Measurements from ENCODE around the gene MMP1. TPM values are rescaled to one million over a fixed set of nuclear protein-coding genes. Genes with fewer than 3 reads are reported as not detected.

Gene MMP1
- total RNA-seq (2014; rRNA removed; shearing (Covaris generic)) = 5.6 and 6.2 TPM in 2 replicates

GRCh38 chr11:102798012-102798746 is at the start of gene MMP1:
MMP1 (minus strand) TSS chr11:102798160; CDS start chr11:102798092, 68 bp downstream.

GRCh38 chr11:102843489-102843888 is 45.5 kb upstream of the MMP1 start, which contains the start of gene MMP3:
MMP3 (minus strand) TSS chr11:102843609; CDS start chr11:102843546, 63 bp downstream.

DNA sequence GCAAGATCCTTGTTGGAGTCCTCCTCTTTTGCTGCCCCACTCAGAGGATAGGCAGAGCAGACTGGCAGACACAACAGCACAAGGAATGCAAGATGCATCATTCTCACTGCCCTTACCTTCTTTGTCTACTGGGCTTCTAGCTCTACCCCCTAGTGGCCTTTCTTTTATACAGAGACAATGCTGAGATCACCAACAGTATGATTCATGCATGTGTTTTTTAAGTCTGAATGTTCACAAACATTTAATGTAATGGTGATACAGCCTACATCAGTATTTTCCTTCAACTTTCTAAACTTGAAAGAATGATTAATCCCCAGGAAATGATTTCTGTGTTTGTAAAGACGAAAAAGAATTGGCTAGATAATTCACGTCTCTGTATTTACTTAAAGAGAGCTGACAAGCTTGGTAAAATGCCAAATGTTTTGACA is 17.5 kb downstream of the MMP1 start, which contains the start of gene MMP10:
TSS of gene MMP10 (minus strand) at position 138 of the 428 bp plus-strand sequence. CDS start at position 101, 37 bp downstream.

Other genes with a start within 250 kb of the MMP1 start
- gene MMP20, start 172.8 kb downstream of the MMP1 start, total RNA-seq (2014; rRNA removed; shearing (Covaris generic)) = not detected in 2 replicates
- not detected in 2 replicates for gene MMP27, start 92.4 kb downstream of the MMP1 start, total RNA-seq (2014; rRNA removed; shearing (Covaris generic))
- gene MMP8, start 73.2 kb downstream of the MMP1 start, total RNA-seq (2014; rRNA removed; shearing (Covaris generic)) = 0.72 and 1.2 TPM in 2 replicates
- 0.19 and 0.72 TPM in 2 replicates for gene MMP10, start 17.5 kb downstream of the MMP1 start, total RNA-seq (2014; rRNA removed; shearing (Covaris generic))
- gene MMP3, start 45.4 kb upstream of the MMP1 start, total RNA-seq (2014; rRNA removed; shearing (Covaris generic)) = 0.40 TPM in 1 of 2 replicates, not detected in the other
- gene MMP12, start 76.8 kb upstream of the MMP1 start, total RNA-seq (2014; rRNA removed; shearing (Covaris generic)) = 0.11 TPM in 1 of 2 replicates, not detected in the other
- gene MMP13, start 157.6 kb upstream of the MMP1 start, total RNA-seq (2014; rRNA removed; shearing (Covaris generic)) = 0.24 and 0.26 TPM in 2 replicates